ENCODE results near the gene DLG1.

- TF ChIP-seq POLR2A (IDR thresholded peaks at IDR 0.05; ENCODE audit: low read length), result no peak
- no peak for TF ChIP-seq GATA1 (IDR thresholded peaks at IDR 0.05; ENCODE audit: low read depth, low read length)
These were observed 143.4 kb downstream of the DLG1 start for GRCh38 chr3:197155046-197155445.
